GM20000 (cell line): ENCODE measurements around the gene DAP3.
"Not testable (repeated sequence)": the region's sequence is repeated elsewhere in the genome, so short reads cannot be mapped to it uniquely, and the experiment has no call there.

Experiments
- DNase-seq: peaks from one replicate; pipeline ENCODE4 v3.0.0; 2012; ENCODE audit warnings: low spot score
- TF ChIP-seq, protein P1 (sequence below): IDR thresholded peaks from 2 replicates; pipeline ENCODE4 v1.5.1; 2012; ENCODE audit warnings: mild to moderate bottlenecking, control low read depth; ENCODE audit errors: extremely low read depth, missing control alignments

Gene DAP3

DNA sequence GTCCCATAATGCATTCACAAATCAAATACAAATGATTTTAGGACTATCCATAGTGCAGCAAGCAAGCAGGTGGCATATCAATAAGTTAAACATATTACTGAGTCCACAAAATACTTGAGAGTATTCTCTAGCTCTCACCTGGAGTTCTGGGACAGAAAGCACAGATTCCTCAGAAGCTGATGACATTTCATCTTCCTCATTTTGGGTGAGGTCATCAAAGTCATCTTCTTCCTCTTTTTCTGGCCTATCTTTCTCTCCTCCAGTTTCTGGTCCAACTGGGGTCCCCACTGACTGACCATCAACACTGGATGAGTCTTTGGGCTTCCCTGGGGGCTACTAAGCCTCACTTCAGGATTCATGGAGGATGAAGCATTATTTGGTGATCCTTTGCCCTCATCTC is 39.2 kb upstream of the DAP3 start:
- DNase-seq: no peak
- TF ChIP-seq, protein P1, sequence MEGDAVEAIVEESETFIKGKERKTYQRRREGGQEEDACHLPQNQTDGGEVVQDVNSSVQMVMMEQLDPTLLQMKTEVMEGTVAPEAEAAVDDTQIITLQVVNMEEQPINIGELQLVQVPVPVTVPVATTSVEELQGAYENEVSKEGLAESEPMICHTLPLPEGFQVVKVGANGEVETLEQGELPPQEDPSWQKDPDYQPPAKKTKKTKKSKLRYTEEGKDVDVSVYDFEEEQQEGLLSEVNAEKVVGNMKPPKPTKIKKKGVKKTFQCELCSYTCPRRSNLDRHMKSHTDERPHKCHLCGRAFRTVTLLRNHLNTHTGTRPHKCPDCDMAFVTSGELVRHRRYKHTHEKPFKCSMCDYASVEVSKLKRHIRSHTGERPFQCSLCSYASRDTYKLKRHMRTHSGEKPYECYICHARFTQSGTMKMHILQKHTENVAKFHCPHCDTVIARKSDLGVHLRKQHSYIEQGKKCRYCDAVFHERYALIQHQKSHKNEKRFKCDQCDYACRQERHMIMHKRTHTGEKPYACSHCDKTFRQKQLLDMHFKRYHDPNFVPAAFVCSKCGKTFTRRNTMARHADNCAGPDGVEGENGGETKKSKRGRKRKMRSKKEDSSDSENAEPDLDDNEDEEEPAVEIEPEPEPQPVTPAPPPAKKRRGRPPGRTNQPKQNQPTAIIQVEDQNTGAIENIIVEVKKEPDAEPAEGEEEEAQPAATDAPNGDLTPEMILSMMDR: no peak

- no peak for DNase-seq
- TF ChIP-seq, protein P1: no peak
These were observed 38.6 kb upstream of the DAP3 start for GRCh38 chr1:155650231-155650757.

- DNase-seq: no peak
- TF ChIP-seq, protein P1: no peak
These were observed 36.8 kb upstream of the DAP3 start for GRCh38 chr1:155651861-155652661.

- TF ChIP-seq, protein P1: no peak
- DNase-seq: no peak
These were observed 35.9 kb upstream of the DAP3 start for GRCh38 chr1:155652951-155653350.

- TF ChIP-seq, protein P1: no peak
These were observed 31.4 kb upstream of the DAP3 start for GRCh38 chr1:155657463-155657862.

DNA sequence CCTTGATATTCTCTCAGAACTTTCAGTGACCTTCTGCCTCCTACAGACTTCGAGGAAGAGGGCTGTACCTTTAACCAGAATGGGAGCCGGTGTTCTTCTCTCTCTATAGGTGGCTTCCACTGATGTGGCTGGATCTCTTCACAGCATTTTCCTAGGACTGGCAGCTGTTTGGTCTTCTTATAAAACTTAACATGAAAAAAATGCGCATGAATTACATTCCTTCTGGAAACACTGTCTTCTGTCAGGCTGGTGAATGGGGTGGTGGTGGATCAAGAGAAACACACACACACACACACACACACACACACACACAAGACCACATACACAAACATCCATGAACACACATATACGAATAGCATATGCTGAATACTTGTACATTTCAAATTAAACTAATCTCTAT is 27.7 kb upstream of the DAP3 start:
- DNase-seq: not testable (repeated sequence)

More at GRCh38 chr1:155657463-155657862, 31.4 kb upstream of the DAP3 start:
- DNase-seq: no peak

DNA sequence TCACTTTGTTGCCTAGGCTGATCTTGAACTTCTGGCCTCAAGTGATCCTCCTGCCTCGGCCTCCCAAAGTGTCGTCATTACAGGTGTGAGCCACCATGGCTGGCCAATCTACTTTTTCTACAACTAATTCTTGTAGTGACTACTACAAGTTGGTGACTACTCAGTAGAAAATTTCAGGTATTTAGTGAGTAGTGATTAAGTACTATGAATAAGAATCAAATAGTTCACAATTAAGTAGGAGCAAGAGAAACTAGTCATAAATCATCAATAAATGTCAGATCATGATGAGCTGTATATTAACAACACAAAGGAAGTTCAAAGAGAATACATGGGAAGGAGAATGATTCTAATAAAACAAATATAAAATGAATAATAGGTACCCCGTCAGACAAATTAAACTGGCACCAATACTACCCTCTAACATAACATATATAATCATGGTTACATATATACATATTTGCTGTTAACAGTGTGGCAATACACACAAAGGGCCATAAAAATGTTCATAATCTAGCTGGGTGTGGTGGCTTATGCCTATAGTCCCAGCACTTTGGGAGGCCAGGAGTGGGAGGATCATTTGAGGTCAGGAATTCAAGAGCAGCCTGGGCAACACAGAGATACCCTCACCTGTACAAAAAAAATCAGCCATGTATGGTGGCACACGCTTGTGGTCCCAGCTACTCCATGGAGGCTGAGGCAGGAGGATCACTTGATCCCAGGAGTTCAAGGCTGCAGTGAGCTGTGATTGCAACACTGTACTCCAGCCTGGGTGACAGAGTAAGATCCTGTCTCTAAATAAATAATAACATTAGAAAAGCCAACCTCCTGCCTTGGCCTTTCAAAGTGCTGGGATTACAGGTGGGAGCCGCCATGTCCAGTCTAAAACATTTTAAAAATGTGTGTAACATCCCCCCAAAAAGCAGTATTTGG is 19.4 kb upstream of the DAP3 start:
- DNase-seq: no peak
- TF ChIP-seq, protein P1: no peak
